LNCaP clone FGC (cell line): ENCODE data around the gene NUDCD3.

Source experiments
- DNase-seq: peaks from one replicate; pipeline ENCODE4 v3.0.0-alpha.2; 2011; ENCODE audit warnings: low read depth
- H3K4me3 ChIP-seq: 2 replicates; pipeline ENCODE4 v1.5.1; 2011; ENCODE audit warnings: mild to moderate bottlenecking, low read depth, low read length, control low read depth
- CTCF ChIP-seq: IDR thresholded peaks from 2 replicates; pipeline ENCODE4 v1.5.1; 2012; ENCODE audit warnings: mild to moderate bottlenecking; ENCODE audit not compliant: control insufficient read depth, insufficient read depth; ENCODE audit errors: extremely low read depth

Gene NUDCD3

DNA sequence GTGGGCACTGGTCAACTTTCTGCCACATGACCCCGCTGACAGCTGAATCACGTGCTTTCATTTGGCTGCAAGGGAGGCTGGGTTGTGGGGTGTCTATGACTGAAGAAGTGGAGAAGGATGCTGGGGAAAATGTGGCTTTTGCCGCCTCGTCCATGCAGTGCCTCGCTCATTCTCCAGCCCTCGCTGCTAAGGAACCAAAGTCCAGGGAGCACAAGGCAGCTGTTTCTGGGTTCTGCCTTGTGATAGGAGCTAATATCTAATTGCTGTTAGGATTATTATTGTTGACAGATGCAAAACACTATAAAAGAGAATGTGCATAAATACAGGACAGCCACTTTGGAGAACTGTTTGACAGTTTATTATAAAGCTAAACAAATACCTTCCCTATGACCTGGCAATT is 160.1 kb downstream of the NUDCD3 start:
- no peak for TF ChIP-seq CTCF
- H3K4me3 ChIP-seq: no peak overlapping the region
- DNase-seq: no peak

DNA sequence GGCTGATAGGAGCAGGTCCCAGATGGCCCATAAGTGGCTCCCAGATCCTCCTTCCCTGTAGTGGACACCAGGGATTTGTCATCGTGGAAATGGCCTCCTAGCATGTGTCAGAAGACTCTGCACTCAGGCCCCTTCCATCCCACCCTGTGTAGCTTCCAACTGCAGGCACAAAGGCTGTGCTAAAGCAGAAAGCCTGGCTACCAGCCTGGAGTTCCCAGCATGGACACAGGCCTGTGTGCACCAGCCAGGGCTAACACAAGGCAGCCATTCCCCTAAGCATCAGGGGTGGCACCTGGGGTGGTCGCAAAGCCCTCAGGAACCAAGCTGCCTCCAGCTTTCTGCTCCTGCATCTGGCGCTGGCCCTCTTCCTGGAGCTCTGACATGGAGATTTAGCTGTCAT is 160.6 kb downstream of the NUDCD3 start:
- no peak for DNase-seq
- no peak for TF ChIP-seq CTCF
- no peak overlapping the region for H3K4me3 ChIP-seq
